Skeletal muscle satellite cell (primary cell): Measurements from ENCODE around the gene TSC2.

Experiments
- H3K27me3 ChIP-seq: 2 replicates; pipeline ENCODE4 v1.7.0; 2013; ENCODE audit warnings: low read length; ENCODE audit not compliant: control insufficient read depth, insufficient read depth
- H3K36me3 ChIP-seq: 2 replicates; pipeline ENCODE4 v1.7.0; 2013; ENCODE audit warnings: mild to moderate bottlenecking, control low read depth, low read length; ENCODE audit not compliant: insufficient read depth
- H3K4me1 ChIP-seq: 2 replicates; pipeline ENCODE4 v1.7.0; 2013; ENCODE audit warnings: low read length; ENCODE audit not compliant: control insufficient read depth, insufficient read depth
- H3K4me2 ChIP-seq: 2 replicates; pipeline ENCODE4 v1.7.0; 2013; ENCODE audit warnings: mild to moderate bottlenecking, low read length
- H3K4me3 ChIP-seq: 2 replicates; pipeline ENCODE4 v1.7.0; 2013; ENCODE audit warnings: low read length
- H3K9ac ChIP-seq: 2 replicates; pipeline ENCODE4 v1.7.0; 2013; ENCODE audit warnings: mild to moderate bottlenecking, low read depth, low read length, moderate library complexity
- H3K9me3 ChIP-seq: replicated peaks from 2 replicates; pipeline ENCODE4 v1.7.0; 2013; ENCODE audit warnings: mild to moderate bottlenecking, control low read depth, low read length

TSC2 gene

GRCh38 chr16:2026461-2027023 lies 21.2 kb upstream of the TSC2 start, which contains the start of gene NHERF2:
Gene NHERF2, plus strand, starts transcription at chr16:2026902. Its CDS starts 104 bp downstream, at chr16:2027006.
- Histone ChIP-seq H3K36me3 (peaks cover 4% of the 10 kb centered on the region), H3K27me3 (no peaks in the 10 kb centered on the region), H3K4me1 (peaks cover 22% of the 10 kb centered on the region), H3K9me3 (no peaks in the 10 kb centered on the region), H3K4me3 (peak within 1 kb of the TSS; percentile 68), H3K9ac (peak within 1 kb of the TSS; percentile 51), H3K4me2 (peak within 1 kb of the TSS; percentile 85)

- H3K9ac ChIP-seq: peak overlapping the region; percentile 51
- H3K4me1 ChIP-seq: peaks cover 24% of the 10 kb centered on the region
These were observed 20.5 kb upstream of the TSC2 start for GRCh38 chr16:2027024-2028010.

GRCh38 chr16:2028146-2028545 lies 19.6 kb upstream of the TSC2 start:
- Histone ChIP-seq H3K9me3 (no peaks in the 10 kb centered on the region), H3K4me1 (peaks cover 26% of the 10 kb centered on the region), H3K27me3 (no peaks in the 10 kb centered on the region), H3K4me3 (peak overlapping the region; percentile 68), H3K36me3 (peaks cover 4% of the 10 kb centered on the region), H3K9ac (no peak overlapping the region), H3K4me2 (peak overlapping the region; percentile 85)

More at GRCh38 chr16:2027024-2028010, 20.5 kb upstream of the TSC2 start:
- peak overlapping the region; percentile 68 for H3K4me3 ChIP-seq
- H3K27me3 ChIP-seq: no peaks in the 10 kb centered on the region
- H3K36me3 ChIP-seq: peaks cover 4% of the 10 kb centered on the region
- no peaks in the 10 kb centered on the region for H3K9me3 ChIP-seq
- peak overlapping the region; percentile 85 for H3K4me2 ChIP-seq

- Histone ChIP-seq H3K9me3 (no peaks in the 10 kb centered on the region), H3K4me1 (peaks cover 27% of the 10 kb centered on the region), H3K4me2 (peak overlapping the region; percentile 85), H3K9ac (no peak overlapping the region), H3K27me3 (no peaks in the 10 kb centered on the region), H3K4me3 (no peak overlapping the region), H3K36me3 (peaks cover 4% of the 10 kb centered on the region)
These were observed 19.1 kb upstream of the TSC2 start for GRCh38 chr16:2028620-2029220.

GRCh38 chr16:2029350-2029749 lies 18.4 kb upstream of the TSC2 start:
- Histone ChIP-seq H3K9me3 (no peaks in the 10 kb centered on the region), H3K27me3 (no peaks in the 10 kb centered on the region), H3K4me1 (peaks cover 32% of the 10 kb centered on the region), H3K36me3 (peaks cover 4% of the 10 kb centered on the region), H3K4me2 (no peak overlapping the region), H3K4me3 (no peak overlapping the region), H3K9ac (no peak overlapping the region)

GRCh38 chr16:2030036-2030435 lies 17.7 kb upstream of the TSC2 start:
- Histone ChIP-seq H3K4me1 (peaks cover 37% of the 10 kb centered on the region), H3K4me2 (no peak overlapping the region), H3K9ac (no peak overlapping the region), H3K36me3 (peaks cover 4% of the 10 kb centered on the region), H3K27me3 (no peaks in the 10 kb centered on the region), H3K4me3 (no peak overlapping the region), H3K9me3 (no peaks in the 10 kb centered on the region)

- Histone ChIP-seq H3K4me1 (peaks cover 48% of the 10 kb centered on the region), H3K27me3 (no peaks in the 10 kb centered on the region), H3K4me2 (no peak overlapping the region), H3K4me3 (no peak overlapping the region), H3K9me3 (no peaks in the 10 kb centered on the region), H3K36me3 (peaks cover 5% of the 10 kb centered on the region), H3K9ac (no peak overlapping the region)
These were observed 16.7 kb upstream of the TSC2 start for GRCh38 chr16:2031081-2031577.

- H3K9ac ChIP-seq: peak overlapping the region; percentile 82
- H3K4me3 ChIP-seq: peak overlapping the region; percentile 72
These were observed 15.3 kb upstream of the TSC2 start for GRCh38 chr16:2032285-2033056.

GRCh38 chr16:2033057-2033908 lies 14.5 kb upstream of the TSC2 start:
- Histone ChIP-seq H3K36me3 (peaks cover 19% of the 10 kb centered on the region), H3K9me3 (no peaks in the 10 kb centered on the region), H3K4me3 (peak overlapping the region; percentile 72), H3K4me1 (peaks cover 50% of the 10 kb centered on the region), H3K9ac (peak overlapping the region; percentile 82), H3K4me2 (peak overlapping the region; percentile 93), H3K27me3 (no peaks in the 10 kb centered on the region)

More at GRCh38 chr16:2032285-2033056, 15.3 kb upstream of the TSC2 start:
- peak overlapping the region; percentile 93 for H3K4me2 ChIP-seq
- peaks cover 52% of the 10 kb centered on the region for H3K4me1 ChIP-seq
- H3K27me3 ChIP-seq: no peaks in the 10 kb centered on the region
- H3K36me3 ChIP-seq: peaks cover 18% of the 10 kb centered on the region
- no peaks in the 10 kb centered on the region for H3K9me3 ChIP-seq
